Keratinocyte (primary cell): Measurements from ENCODE around the gene CDKN2AIPNL.

Source experiments
- CTCF ChIP-seq, 3 experiments: IDR thresholded peaks in 1 of 3; conservative IDR thresholded peaks in 1 of 3; optimal IDR thresholded peaks in 1 of 3; 2 replicates in 2 of 3; 3 replicates in 1 of 3; pipeline versions ENCODE3 to v1.5.1; 2011; ENCODE audit warnings: low read length in 3 of 3, mild to moderate bottlenecking in 3 of 3, moderate library complexity in 2 of 3, control low read depth in 1 of 3, inconsistent platforms in 1 of 3; ENCODE audit not compliant: insufficient read depth in 2 of 3; ENCODE audit errors: extremely low read depth in 1 of 3
- EZH2 ChIP-seq: IDR thresholded peaks from one replicate; pipeline ENCODE4 v1.6.1; 2012; ENCODE audit warnings: inconsistent platforms, mild to moderate bottlenecking, low read length, moderate library complexity

GRCh38 chr5:134398609-134399155 is 13.0 kb downstream of the CDKN2AIPNL start:
- TF ChIP-seq CTCF (optimal IDR thresholded peaks at IDR 0.05 in 1 of 3, IDR thresholded peaks at IDR 0.05 in 1 of 3, conservative IDR thresholded peaks at IDR 0.05 in 1 of 3; ENCODE audit: extremely low read depth in 1 of 3, insufficient read depth in 2 of 3, low read length in 3 of 3) (no peak), EZH2 (no peak)
